ENCODE results near the gene TBC1D4. TPM values are rescaled to one million over a fixed set of nuclear protein-coding genes. Genes with fewer than 3 reads are reported as not detected.

The TBC1D4 gene
- total RNA-seq, 1 experiment from 2014 or later, result 19.5 TPM

DNA sequence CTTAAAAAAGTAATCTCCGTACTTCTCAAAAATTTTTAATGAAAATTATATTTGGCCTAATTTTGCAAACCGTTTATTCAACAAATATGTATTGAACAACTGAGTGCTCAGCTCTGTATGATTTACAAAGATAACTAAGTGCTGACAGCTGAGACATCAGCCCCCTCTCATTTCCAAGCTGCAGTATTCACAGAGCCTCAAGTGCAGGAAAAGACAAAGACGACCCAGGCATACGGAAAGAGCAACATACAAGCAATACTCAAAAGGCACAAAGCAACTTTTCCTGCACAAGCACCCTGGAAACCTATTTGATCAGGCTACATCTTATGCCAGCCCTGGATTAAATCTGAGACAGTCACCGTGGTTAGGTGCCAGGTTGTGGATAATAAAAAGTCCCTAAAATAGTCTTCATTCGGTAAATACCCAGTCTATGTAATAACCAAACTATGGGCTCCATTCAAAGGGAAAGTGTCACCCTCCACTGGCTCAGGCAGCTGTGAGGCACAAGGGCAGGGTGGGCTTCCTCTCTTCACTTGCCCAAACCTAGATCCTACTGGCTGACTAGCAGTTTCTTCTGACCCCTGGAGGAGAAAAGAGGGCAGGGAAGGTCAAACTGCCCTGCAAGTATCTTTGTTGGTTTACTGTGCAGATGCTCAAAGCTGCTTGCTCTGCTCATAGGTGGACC is 65.5 kb downstream of the TBC1D4 start:
- no peak overlapping the region for H2AFZ ChIP-seq
- no peaks in the 10 kb centered on the region for H3K27me3 ChIP-seq (ENCODE audit: insufficient read depth, low read depth)
- H3K36me3 ChIP-seq (ENCODE audit: low read depth), result no peaks in the 10 kb centered on the region; the same call in 1 of the 2 replicates
- peak overlapping the region; percentile 65; the same call in 1 of the 2 replicates for H3K27ac ChIP-seq
- 0 out of 2 replicates have a peak overlapping the region, but pooled peaks have one; percentile 10 for H3K4me3 ChIP-seq
- no peak for TF ChIP-seq EZH2 (IDR thresholded peaks at IDR 0.05; ENCODE audit: low read depth)
- no peak for TF ChIP-seq CTCF (conservative IDR thresholded peaks at IDR 0.05)
- peaks cover 37% of the 10 kb centered on the region for H3F3A ChIP-seq (ENCODE audit: insufficient read depth, low read depth)
- intact Hi-C loops (cut with micrococcal nuclease; ENCODE audit: unreplicated experiment), result loop anchor here (2.0 kb wide), 1 partner anchor 64 kb away; no protein-coding TSS in a partner anchor
- POLR2A ChIA-PET (ENCODE audit: unreplicated experiment), result interaction anchor here (0.6 to 0.7 kb wide), 3 partner anchors 27 to 1369 kb away, joined by 4 to 6 read pairs (median 4); no protein-coding TSS in a partner anchor
- H3K4me1 ChIP-seq (replicated peaks; ENCODE audit: insufficient read depth), result peaks cover 50% of the 10 kb centered on the region
- no peaks in the 10 kb centered on the region for H4K20me1 ChIP-seq (ENCODE audit: insufficient read depth)
- peaks cover 37% of the 10 kb centered on the region for H3K79me2 ChIP-seq (ENCODE audit: low read depth)
- H3K4me2 ChIP-seq, result peak overlapping the region; percentile 55
- H3K9me3 ChIP-seq (ENCODE audit: insufficient read depth, low read depth), result no peaks in the 10 kb centered on the region
- DNase-seq, result no peak
- no peaks in the 10 kb centered on the region for H3K9me2 ChIP-seq (ENCODE audit: insufficient read depth)
- CTCF ChIA-PET, result interaction anchor here (0.6 kb wide), 1 partner anchor 134 kb away, joined by 14 read pairs; no protein-coding TSS in a partner anchor
- BruUV-seq (replicated peaks), result no TSS peak

GRCh38 chr13:75415694-75416093 is 66.3 kb downstream of the TBC1D4 start:
- Histone ChIP-seq H3K79me2 (ENCODE audit: low read depth) (peaks cover 40% of the 10 kb centered on the region), H3K9me3 (ENCODE audit: insufficient read depth, low read depth) (no peaks in the 10 kb centered on the region), H3K27ac (peak overlapping the region; percentile 65; the same call in 1 of the 2 replicates), H3F3A (ENCODE audit: insufficient read depth, low read depth) (peaks cover 37% of the 10 kb centered on the region), H4K20me1 (ENCODE audit: insufficient read depth) (no peaks in the 10 kb centered on the region), H3K4me2 (peak overlapping the region; percentile 55), H3K4me3 (no peak overlapping the region), H3K9me2 (ENCODE audit: insufficient read depth) (no peaks in the 10 kb centered on the region), H3K4me1 (replicated peaks; ENCODE audit: insufficient read depth) (peaks cover 50% of the 10 kb centered on the region), H3K27me3 (ENCODE audit: insufficient read depth, low read depth) (no peaks in the 10 kb centered on the region), H3K36me3 (ENCODE audit: low read depth) (no peaks in the 10 kb centered on the region; the same call in 1 of the 2 replicates), H2AFZ (no peak overlapping the region)
- ChIA-PET CTCF (interaction anchor here (0.6 kb wide), 1 partner anchor 134 kb away, joined by 14 read pairs; no protein-coding TSS in a partner anchor), POLR2A (ENCODE audit: unreplicated experiment) (interaction anchor here (0.6 to 0.7 kb wide), 2 partner anchors 28 to 1368 kb away, joined by 4 to 6 read pairs; no protein-coding TSS in a partner anchor)
- no TSS peak for BruUV-seq (replicated peaks)
- intact Hi-C loops (cut with micrococcal nuclease; ENCODE audit: unreplicated experiment), result loop anchor here (2.0 kb wide), 1 partner anchor 65 kb away; no protein-coding TSS in a partner anchor
- DNase-seq, result peak in 1 of 2 experiments; percentile 77
- TF ChIP-seq CTCF (conservative IDR thresholded peaks at IDR 0.05) (no peak), EZH2 (IDR thresholded peaks at IDR 0.05; ENCODE audit: low read depth) (no peak)

GRCh38 chr13:75415171-75415570 is 66.8 kb downstream of the TBC1D4 start:
- intact Hi-C loops (cut with micrococcal nuclease; ENCODE audit: unreplicated experiment), result no loop called here
- H3K79me2 ChIP-seq (ENCODE audit: low read depth), result peaks cover 42% of the 10 kb centered on the region
- peak overlapping the region; percentile 18; the same call in 1 of the 2 replicates for H3K27ac ChIP-seq
- H2AFZ ChIP-seq, result no peak overlapping the region
- peak overlapping the region; percentile 55 for H3K4me2 ChIP-seq
- H3K9me2 ChIP-seq (ENCODE audit: insufficient read depth), result no peaks in the 10 kb centered on the region
- BruUV-seq (replicated peaks), result no TSS peak
- TF ChIP-seq EZH2 (IDR thresholded peaks at IDR 0.05; ENCODE audit: low read depth) (no peak), CTCF (conservative IDR thresholded peaks at IDR 0.05) (no peak)
- CTCF ChIA-PET, result no interaction called here
- no peaks in the 10 kb centered on the region for H3K9me3 ChIP-seq (ENCODE audit: insufficient read depth, low read depth)
- no peak overlapping the region for H3K4me3 ChIP-seq
- peaks cover 37% of the 10 kb centered on the region for H3F3A ChIP-seq (ENCODE audit: insufficient read depth, low read depth)
- DNase-seq, result no peak
- no peaks in the 10 kb centered on the region for H4K20me1 ChIP-seq (ENCODE audit: insufficient read depth)
- H3K36me3 ChIP-seq (ENCODE audit: low read depth), result no peaks in the 10 kb centered on the region; the same call in 1 of the 2 replicates
- H3K4me1 ChIP-seq (replicated peaks; ENCODE audit: insufficient read depth), result peaks cover 50% of the 10 kb centered on the region
- H3K27me3 ChIP-seq (ENCODE audit: insufficient read depth, low read depth), result no peaks in the 10 kb centered on the region
- POLR2A ChIA-PET (ENCODE audit: unreplicated experiment), result no interaction called here
